ENCODE measurements around the gene CLHC1. TPM values are rescaled to one million over a fixed set of nuclear protein-coding genes. Genes with fewer than 3 reads are reported as not detected.

CLHC1 gene
- total RNA-seq, result 2.4 and 7.7 TPM in 2 replicates

DNA sequence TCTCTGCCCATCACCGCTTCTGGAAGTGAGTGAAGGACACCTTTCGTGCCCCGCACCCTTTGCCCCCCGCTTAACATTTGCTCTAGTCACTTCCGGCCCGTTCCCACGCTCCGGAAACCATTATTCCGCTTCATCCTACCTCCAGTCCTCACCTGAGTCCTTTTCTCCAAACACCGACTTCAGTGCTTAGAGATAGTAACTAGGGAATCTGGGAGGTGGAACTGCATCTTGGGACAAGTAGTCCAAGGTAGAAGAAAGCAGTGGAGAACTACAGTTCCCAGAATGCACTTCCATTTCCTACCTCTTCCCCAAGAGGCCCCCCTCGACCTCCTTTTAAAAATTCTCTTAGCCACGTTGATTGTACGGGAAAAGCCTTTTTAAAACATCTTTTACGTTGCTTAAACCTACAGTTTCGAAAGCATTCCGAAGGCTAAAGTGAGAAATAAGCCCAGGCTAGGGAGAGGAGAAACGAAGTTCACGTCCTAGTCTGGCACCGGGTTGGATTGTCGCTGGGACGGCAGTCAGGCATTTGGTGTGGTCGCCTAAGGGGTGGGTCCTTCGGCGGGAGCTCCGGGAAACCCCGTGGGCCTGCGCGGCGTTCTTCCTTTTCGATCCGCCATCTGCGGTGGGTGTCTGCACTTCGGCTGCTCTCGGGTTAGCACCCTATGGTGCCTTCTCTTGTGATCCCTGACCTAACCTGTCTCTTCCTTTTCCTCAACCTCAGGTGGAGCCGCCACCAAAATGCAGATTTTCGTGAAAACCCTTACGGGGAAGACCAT, at the start of gene CLHC1, which contains the start of gene RPS27A:
Gene CLHC1 (minus strand): TSS at position 210 of the 779 bp plus-strand sequence. CDS start 9,882 bp downstream, outside the sequence.
Gene RPS27A (plus strand): TSS at position 605 of the 779 bp plus-strand sequence. CDS start 137 bp downstream, at position 742.

DNA sequence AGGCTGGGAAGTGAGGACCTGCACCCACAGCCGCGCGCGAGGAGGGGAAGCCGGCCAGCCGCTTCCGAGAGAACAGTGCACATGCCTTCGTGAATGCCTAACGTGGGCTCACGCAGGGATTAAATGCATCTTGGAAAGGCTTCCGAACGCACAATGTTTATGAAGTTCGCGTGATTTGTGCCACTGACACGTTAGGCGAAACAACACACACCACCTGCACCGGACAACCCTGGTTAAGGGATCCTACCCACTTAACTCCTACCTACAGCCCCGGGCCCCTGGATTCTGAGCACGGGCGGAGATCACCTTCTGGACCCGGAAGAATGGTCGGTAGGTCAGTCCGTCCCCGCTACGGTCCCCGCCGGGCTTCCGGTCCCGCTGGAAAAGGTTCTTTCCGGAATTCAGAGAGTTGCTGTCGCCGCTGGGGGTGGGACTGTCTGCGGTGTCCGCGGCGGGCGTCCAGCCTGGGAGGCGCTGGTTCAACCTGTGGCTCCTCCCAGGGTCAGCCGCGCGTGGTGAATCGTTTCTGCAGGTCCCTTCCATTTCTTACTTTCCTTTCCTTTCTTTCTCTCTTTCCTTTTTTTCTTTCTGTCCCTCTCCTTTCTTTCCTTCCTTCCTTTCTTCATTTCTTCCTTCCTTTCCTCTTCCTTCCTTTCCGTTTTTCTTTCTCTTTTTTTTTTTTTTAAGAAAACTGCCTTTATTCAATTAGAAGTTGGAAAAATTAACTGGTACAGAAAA, 37.0 kb upstream of the CLHC1 start, which contains the start of gene MTIF2:
Gene MTIF2 (minus strand): TSS at position 325 of the 738 bp plus-strand sequence. CDS start 5,373 bp downstream, outside the sequence.

Other genes starting within 250 kb of the CLHC1 start
- 122 and 354 TPM in 2 replicates for gene RTN4, start 181.8 kb downstream of the CLHC1 start, total RNA-seq
- 578 and 669 TPM in 2 replicates for gene RPS27A, start 395 bp upstream of the CLHC1 start, total RNA-seq
- gene MTIF2, start 36.9 kb upstream of the CLHC1 start, total RNA-seq, result 22.5 and 32.6 TPM in 2 replicates
- gene CCDC88A, start 187.6 kb upstream of the CLHC1 start, total RNA-seq, result 25.3 and 72.7 TPM in 2 replicates

Data from bladder microvascular endothelial cell (primary cell).